ENCODE measurements around the gene ASTN2. TPM values are rescaled to one million over a fixed set of nuclear protein-coding genes. Genes with fewer than 3 reads are reported as not detected.

Gene ASTN2
- total and polyA plus RNA-seq, 9 of the 15 experiments (the other 6 are each of a cell fraction or from before 2014, with no cell fraction given): 0.56 to 3.5 (median 1.9) TPM

DNA sequence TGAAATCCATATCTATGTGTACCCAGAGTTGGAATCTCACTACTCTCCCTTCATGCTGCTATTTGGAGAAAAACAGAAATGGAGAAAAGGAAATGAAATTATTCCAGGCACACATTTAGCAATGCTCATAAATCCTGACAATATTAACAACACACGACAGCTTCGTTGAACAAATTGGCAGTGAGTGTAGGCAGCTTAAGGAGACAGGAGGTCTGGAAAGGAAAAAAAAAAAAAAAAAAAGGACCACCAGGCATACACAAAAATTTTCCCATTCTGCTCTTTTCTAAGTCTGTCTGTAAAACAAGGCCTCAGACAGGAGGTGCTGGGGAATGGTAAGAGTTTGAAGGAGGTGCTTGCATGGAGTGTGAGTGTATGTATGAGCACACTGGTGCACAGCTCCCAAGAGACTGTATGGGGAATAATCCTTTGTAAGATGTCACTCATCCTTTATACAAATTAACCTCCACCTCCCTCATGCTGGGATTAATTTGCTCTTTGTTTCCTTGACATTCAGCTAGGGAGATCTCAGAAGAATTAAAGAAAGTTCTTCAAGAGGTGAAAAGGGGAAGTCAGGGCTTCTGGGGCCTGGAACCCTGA lies 78.9 kb downstream of the ASTN2 start:
- Histone ChIP-seq H3K4me3 (no peak overlapping the region), H2AFZ (ENCODE audit: low read depth, low read length) (no peak overlapping the region), H4K20me1 (replicated peaks; ENCODE audit: control insufficient read depth, insufficient read depth, low read length) (no peaks in the 10 kb centered on the region), H3K9ac (ENCODE audit: insufficient read depth in 1 of 2, low read depth in 2 of 2, low read length in 2 of 2) (no peak overlapping the region), H3K4me2 (ENCODE audit: insufficient read depth, low read length) (no peak overlapping the region), H3K27ac (ENCODE audit: extremely low read depth, low read depth, low read length) (no peak overlapping the region), H3K27me3 (ENCODE audit: control insufficient read depth in 2 of 2, insufficient read depth in 2 of 2, low read length in 2 of 2) (no peaks in the 10 kb centered on the region), H3K9me1 (ENCODE audit: control insufficient read depth, insufficient read depth, low read length) (no peaks in the 10 kb centered on the region), H3K79me2 (ENCODE audit: control insufficient read depth, insufficient read depth, low read length) (no peaks in the 10 kb centered on the region), H3K36me3 (ENCODE audit: control insufficient read depth, insufficient read depth, low read length) (no peaks in the 10 kb centered on the region), H3K9me3 (replicated peaks; ENCODE audit: control insufficient read depth, insufficient read depth, low read depth, low read length) (no peaks in the 10 kb centered on the region), H3K4me1 (replicated peaks in 1 of 2; ENCODE audit: control insufficient read depth in 2 of 2, insufficient read depth in 2 of 2, low read length in 2 of 2) (no peaks in the 10 kb centered on the region)
- 0% methylated on average over 2 of the region's 2 CpGs for WGBS (ENCODE audit: insufficient coverage, low coverage, missing lambda C conversion rate)
- FAIRE-seq (no peak), DNase-seq (ENCODE audit: extremely low read depth in 1 of 4, low spot score in 3 of 4) (no peak), ATAC-seq (no peak)
- ChIA-PET POLR2A (no interaction called here), CTCF (ENCODE audit: low intra/inter-chr PET ratio) (no interaction called here)
- in situ Hi-C loops (cut with MboI) (no loop called here), intact Hi-C loops (cut with micrococcal nuclease) (no loop called here)
- BruUV-seq (replicated peaks): no TSS peak
- TF ChIP-seq GABPA (tag; conservative IDR thresholded peaks at IDR 0.05; ENCODE audit: low read depth) (no peak), BCOR (IDR thresholded peaks at IDR 0.05) (no peak), NFRKB (IDR thresholded peaks at IDR 0.05; ENCODE audit: low read depth) (no peak), TCFL5 (CRISPR knock-in tag; conservative IDR thresholded peaks at IDR 0.05) (no peak), ZNF699 (CRISPR knock-in tag; IDR thresholded peaks at IDR 0.05; ENCODE audit: insufficient replicate concordance) (no peak), ZNF436 (CRISPR knock-in tag; IDR thresholded peaks at IDR 0.05) (no peak), ZNF165 (CRISPR knock-in tag; IDR thresholded peaks at IDR 0.05; ENCODE audit: borderline replicate concordance) (no peak), ZKSCAN3 (CRISPR knock-in tag; IDR thresholded peaks at IDR 0.05) (no peak), CEBPG (CRISPR knock-in tag; IDR thresholded peaks at IDR 0.05) (no peak), CEBPG (tag; conservative IDR thresholded peaks at IDR 0.05 in 1 of 2, IDR thresholded peaks at IDR 0.05 in 1 of 2) (no peak), ERF (CRISPR knock-in tag; IDR thresholded peaks at IDR 0.05) (no peak), NFE2L1 (tag; IDR thresholded peaks at IDR 0.05; ENCODE audit: borderline replicate concordance, low read depth) (no peak), POLR3A (IDR thresholded peaks at IDR 0.05; ENCODE audit: borderline replicate concordance, extremely low read depth, insufficient read depth, insufficient read length) (no peak), ZNF511 (CRISPR knock-in tag; IDR thresholded peaks at IDR 0.05) (no peak)
- TF ChIP-seq, protein P1, sequence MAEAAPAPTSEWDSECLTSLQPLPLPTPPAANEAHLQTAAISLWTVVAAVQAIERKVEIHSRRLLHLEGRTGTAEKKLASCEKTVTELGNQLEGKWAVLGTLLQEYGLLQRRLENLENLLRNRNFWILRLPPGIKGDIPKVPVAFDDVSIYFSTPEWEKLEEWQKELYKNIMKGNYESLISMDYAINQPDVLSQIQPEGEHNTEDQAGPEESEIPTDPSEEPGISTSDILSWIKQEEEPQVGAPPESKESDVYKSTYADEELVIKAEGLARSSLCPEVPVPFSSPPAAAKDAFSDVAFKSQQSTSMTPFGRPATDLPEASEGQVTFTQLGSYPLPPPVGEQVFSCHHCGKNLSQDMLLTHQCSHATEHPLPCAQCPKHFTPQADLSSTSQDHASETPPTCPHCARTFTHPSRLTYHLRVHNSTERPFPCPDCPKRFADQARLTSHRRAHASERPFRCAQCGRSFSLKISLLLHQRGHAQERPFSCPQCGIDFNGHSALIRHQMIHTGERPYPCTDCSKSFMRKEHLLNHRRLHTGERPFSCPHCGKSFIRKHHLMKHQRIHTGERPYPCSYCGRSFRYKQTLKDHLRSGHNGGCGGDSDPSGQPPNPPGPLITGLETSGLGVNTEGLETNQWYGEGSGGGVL (CRISPR knock-in tag; IDR thresholded peaks at IDR 0.05): no peak
- TF ChIP-seq, protein P2, sequence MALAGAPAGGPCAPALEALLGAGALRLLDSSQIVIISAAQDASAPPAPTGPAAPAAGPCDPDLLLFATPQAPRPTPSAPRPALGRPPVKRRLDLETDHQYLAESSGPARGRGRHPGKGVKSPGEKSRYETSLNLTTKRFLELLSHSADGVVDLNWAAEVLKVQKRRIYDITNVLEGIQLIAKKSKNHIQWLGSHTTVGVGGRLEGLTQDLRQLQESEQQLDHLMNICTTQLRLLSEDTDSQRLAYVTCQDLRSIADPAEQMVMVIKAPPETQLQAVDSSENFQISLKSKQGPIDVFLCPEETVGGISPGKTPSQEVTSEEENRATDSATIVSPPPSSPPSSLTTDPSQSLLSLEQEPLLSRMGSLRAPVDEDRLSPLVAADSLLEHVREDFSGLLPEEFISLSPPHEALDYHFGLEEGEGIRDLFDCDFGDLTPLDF (CRISPR knock-in tag; IDR thresholded peaks at IDR 0.05): no peak

Measured in K562 (cell line).